Measurements from ENCODE around the gene SAMD15. TPM values are rescaled to one million over a fixed set of nuclear protein-coding genes. Genes with fewer than 3 reads are reported as not detected.

Gene SAMD15
- total and polyA plus RNA-seq, 4 donors, result 0.10 to 0.50 (median 0.19) TPM; not detected in 1

DNA sequence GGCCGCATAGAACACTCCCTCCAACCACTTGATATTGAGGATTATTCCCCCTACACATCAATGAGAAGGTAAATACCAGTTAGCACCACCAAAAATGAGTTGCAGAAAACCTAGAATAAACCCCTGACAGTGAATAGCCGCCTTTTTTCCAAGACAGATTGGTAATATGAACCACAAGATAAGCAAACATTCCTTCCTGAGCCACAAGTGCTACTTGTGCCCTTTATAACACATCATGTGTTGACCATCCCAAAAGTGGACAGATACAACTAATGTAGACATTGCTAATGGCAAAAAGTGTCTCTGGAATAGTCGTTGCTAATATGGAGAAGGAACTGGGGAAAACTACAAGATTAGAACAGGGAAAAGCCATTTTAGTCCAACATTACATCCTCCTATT lies 28.9 kb downstream of the SAMD15 start:
- TF ChIP-seq, protein P1, sequence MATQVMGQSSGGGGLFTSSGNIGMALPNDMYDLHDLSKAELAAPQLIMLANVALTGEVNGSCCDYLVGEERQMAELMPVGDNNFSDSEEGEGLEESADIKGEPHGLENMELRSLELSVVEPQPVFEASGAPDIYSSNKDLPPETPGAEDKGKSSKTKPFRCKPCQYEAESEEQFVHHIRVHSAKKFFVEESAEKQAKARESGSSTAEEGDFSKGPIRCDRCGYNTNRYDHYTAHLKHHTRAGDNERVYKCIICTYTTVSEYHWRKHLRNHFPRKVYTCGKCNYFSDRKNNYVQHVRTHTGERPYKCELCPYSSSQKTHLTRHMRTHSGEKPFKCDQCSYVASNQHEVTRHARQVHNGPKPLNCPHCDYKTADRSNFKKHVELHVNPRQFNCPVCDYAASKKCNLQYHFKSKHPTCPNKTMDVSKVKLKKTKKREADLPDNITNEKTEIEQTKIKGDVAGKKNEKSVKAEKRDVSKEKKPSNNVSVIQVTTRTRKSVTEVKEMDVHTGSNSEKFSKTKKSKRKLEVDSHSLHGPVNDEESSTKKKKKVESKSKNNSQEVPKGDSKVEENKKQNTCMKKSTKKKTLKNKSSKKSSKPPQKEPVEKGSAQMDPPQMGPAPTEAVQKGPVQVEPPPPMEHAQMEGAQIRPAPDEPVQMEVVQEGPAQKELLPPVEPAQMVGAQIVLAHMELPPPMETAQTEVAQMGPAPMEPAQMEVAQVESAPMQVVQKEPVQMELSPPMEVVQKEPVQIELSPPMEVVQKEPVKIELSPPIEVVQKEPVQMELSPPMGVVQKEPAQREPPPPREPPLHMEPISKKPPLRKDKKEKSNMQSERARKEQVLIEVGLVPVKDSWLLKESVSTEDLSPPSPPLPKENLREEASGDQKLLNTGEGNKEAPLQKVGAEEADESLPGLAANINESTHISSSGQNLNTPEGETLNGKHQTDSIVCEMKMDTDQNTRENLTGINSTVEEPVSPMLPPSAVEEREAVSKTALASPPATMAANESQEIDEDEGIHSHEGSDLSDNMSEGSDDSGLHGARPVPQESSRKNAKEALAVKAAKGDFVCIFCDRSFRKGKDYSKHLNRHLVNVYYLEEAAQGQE (IDR thresholded peaks at IDR 0.05), result no peak
- TF ChIP-seq, protein P2, sequence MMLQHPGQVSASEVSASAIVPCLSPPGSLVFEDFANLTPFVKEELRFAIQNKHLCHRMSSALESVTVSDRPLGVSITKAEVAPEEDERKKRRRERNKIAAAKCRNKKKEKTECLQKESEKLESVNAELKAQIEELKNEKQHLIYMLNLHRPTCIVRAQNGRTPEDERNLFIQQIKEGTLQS (IDR thresholded peaks at IDR 0.05), result no peak
- TF ChIP-seq RAD21 (IDR thresholded peaks at IDR 0.05) (no peak), NR2F2 (IDR thresholded peaks at IDR 0.05) (no peak), RXRA (IDR thresholded peaks at IDR 0.05) (no peak), HNF4A (conservative IDR thresholded peaks at IDR 0.05) (no peak), YY1 (IDR thresholded peaks at IDR 0.05) (no peak)
- TF ChIP-seq, protein P3, sequence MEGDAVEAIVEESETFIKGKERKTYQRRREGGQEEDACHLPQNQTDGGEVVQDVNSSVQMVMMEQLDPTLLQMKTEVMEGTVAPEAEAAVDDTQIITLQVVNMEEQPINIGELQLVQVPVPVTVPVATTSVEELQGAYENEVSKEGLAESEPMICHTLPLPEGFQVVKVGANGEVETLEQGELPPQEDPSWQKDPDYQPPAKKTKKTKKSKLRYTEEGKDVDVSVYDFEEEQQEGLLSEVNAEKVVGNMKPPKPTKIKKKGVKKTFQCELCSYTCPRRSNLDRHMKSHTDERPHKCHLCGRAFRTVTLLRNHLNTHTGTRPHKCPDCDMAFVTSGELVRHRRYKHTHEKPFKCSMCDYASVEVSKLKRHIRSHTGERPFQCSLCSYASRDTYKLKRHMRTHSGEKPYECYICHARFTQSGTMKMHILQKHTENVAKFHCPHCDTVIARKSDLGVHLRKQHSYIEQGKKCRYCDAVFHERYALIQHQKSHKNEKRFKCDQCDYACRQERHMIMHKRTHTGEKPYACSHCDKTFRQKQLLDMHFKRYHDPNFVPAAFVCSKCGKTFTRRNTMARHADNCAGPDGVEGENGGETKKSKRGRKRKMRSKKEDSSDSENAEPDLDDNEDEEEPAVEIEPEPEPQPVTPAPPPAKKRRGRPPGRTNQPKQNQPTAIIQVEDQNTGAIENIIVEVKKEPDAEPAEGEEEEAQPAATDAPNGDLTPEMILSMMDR (IDR thresholded peaks at IDR 0.05; ENCODE audit: low read depth, low read length, missing input control), result no peak
- Histone ChIP-seq H3K9ac (ENCODE audit: low read depth in 1 of 2, low read length in 2 of 2) (no peak overlapping the region), H3K27me3 (ENCODE audit: control insufficient read depth in 4 of 4, insufficient read depth in 4 of 4, low read length in 3 of 4) (no peaks in the 10 kb centered on the region), H3K9me3 (ENCODE audit: control insufficient read depth in 4 of 4, low read length in 3 of 4) (no peaks in the 10 kb centered on the region), H3K27ac (ENCODE audit: low read depth in 1 of 2, low read length in 2 of 2) (no peak overlapping the region), H3K4me1 (ENCODE audit: control insufficient read depth in 4 of 4, insufficient read depth in 4 of 4, low read length in 3 of 4) (no peaks in the 10 kb centered on the region), H3K36me3 (ENCODE audit: control insufficient read depth in 4 of 4, insufficient read depth in 3 of 4, low read depth in 1 of 4, low read length in 3 of 4) (no peaks in the 10 kb centered on the region), H3K4me3 (ENCODE audit: low read depth in 1 of 3, low read length in 3 of 3) (no peak overlapping the region)
- no peak for DNase-seq (ENCODE audit: low spot score)
- 71% methylated on average over 3 of the region's 3 CpGs for WGBS

DNA sequence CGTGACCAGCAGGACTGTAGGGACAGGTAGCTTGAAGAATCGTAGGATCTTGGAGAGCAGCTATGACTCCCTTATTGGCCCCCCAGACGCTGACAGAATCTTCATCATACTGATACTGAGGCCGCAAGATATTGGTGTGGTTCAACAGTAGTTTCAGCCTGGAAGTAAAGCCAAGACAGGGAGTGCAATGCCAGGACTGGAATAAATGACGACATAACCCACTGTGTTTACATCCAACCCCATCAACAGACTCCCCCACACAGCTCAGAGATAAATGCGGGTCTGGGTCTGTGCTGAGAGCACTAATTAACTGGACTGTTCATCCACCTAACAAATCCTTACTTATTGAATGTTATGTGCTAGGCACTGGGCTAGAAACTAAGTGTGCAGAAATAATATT lies 29.5 kb downstream of the SAMD15 start:
- no peak for TF ChIP-seq HNF4A (conservative IDR thresholded peaks at IDR 0.05)
- TF ChIP-seq GABPA (IDR thresholded peaks at IDR 0.05 in 1 of 2, conservative IDR thresholded peaks at IDR 0.05 in 1 of 2), result no peak
- TF ChIP-seq, protein P4, sequence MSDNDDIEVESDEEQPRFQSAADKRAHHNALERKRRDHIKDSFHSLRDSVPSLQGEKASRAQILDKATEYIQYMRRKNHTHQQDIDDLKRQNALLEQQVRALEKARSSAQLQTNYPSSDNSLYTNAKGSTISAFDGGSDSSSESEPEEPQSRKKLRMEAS (IDR thresholded peaks at IDR 0.05), result no peak
- TF ChIP-seq, protein P3 (IDR thresholded peaks at IDR 0.05; ENCODE audit: low read depth, low read length, missing input control), result no peak
- no peak for TF ChIP-seq TAF1 (conservative IDR thresholded peaks at IDR 0.05)
- TF ChIP-seq, protein P2 (IDR thresholded peaks at IDR 0.05), result no peak
- TF ChIP-seq RXRA (IDR thresholded peaks at IDR 0.05), result no peak
- H3K27ac ChIP-seq (ENCODE audit: low read depth in 1 of 2, low read length in 2 of 2), result no peak overlapping the region
- H3K9me3 ChIP-seq (ENCODE audit: control insufficient read depth in 4 of 4, low read length in 3 of 4), result no peaks in the 10 kb centered on the region
- H3K9ac ChIP-seq (ENCODE audit: low read depth in 1 of 2, low read length in 2 of 2), result no peak overlapping the region
- 73% methylated on average over 6 of the region's 6 CpGs for WGBS
- H3K36me3 ChIP-seq (ENCODE audit: control insufficient read depth in 4 of 4, insufficient read depth in 3 of 4, low read depth in 1 of 4, low read length in 3 of 4), result no peaks in the 10 kb centered on the region
- H3K4me1 ChIP-seq (ENCODE audit: control insufficient read depth in 4 of 4, insufficient read depth in 4 of 4, low read length in 3 of 4), result no peaks in the 10 kb centered on the region
- H3K4me3 ChIP-seq (ENCODE audit: low read depth in 1 of 3, low read length in 3 of 3), result no peak overlapping the region
- DNase-seq (ENCODE audit: low spot score), result no peak
- no peaks in the 10 kb centered on the region for H3K27me3 ChIP-seq (ENCODE audit: control insufficient read depth in 4 of 4, insufficient read depth in 4 of 4, low read length in 3 of 4)
